HG03457 (cell line): Measurements from ENCODE around the gene EXOC2.

Source experiments
- ATAC-seq: cut with Tn5 transposase; IDR thresholded peaks from one replicate; pipeline ENCODE4 v1.9.1; 2021; ENCODE audit warnings: moderate number of reproducible peaks; ENCODE audit not compliant: unreplicated experiment

Gene EXOC2

GRCh38 chr6:474453-475185, 218.3 kb downstream of the EXOC2 start:
- no peak for ATAC-seq

GRCh38 chr6:473768-474452, 219.0 kb downstream of the EXOC2 start:
- ATAC-seq: no peak

GRCh38 chr6:473356-473755, 219.6 kb downstream of the EXOC2 start:
- no peak for ATAC-seq

GRCh38 chr6:470901-471448, 222.0 kb downstream of the EXOC2 start:
- no peak for ATAC-seq

- no peak for ATAC-seq
Observed at GRCh38 chr6:470051-470900, 222.7 kb downstream of the EXOC2 start.

- ATAC-seq: no peak
Observed at GRCh38 chr6:467671-468082, 225.3 kb downstream of the EXOC2 start.

- no peak for ATAC-seq
Observed at GRCh38 chr6:467111-467510, 225.8 kb downstream of the EXOC2 start.

GRCh38 chr6:466564-466963, 226.4 kb downstream of the EXOC2 start:
- ATAC-seq: no peak

- ATAC-seq: no peak
Observed at GRCh38 chr6:465531-466348, 227.2 kb downstream of the EXOC2 start.

- no peak for ATAC-seq
Observed at GRCh38 chr6:456887-457286, 236.1 kb downstream of the EXOC2 start.

- no peak for ATAC-seq
Observed at GRCh38 chr6:456358-456867, 236.5 kb downstream of the EXOC2 start.

- ATAC-seq: no peak
Observed at GRCh38 chr6:455835-456234, 237.1 kb downstream of the EXOC2 start.

GRCh38 chr6:455006-455585, 237.8 kb downstream of the EXOC2 start:
- no peak for ATAC-seq

- no peak for ATAC-seq
Observed at GRCh38 chr6:454148-454991, 238.6 kb downstream of the EXOC2 start.

GRCh38 chr6:453152-453551, 239.8 kb downstream of the EXOC2 start:
- ATAC-seq: no peak

GRCh38 chr6:452301-453067, 240.5 kb downstream of the EXOC2 start:
- no peak for ATAC-seq

GRCh38 chr6:451847-452246, 241.1 kb downstream of the EXOC2 start:
- ATAC-seq: no peak

- ATAC-seq: no peak
Observed at GRCh38 chr6:451336-451735, 241.6 kb downstream of the EXOC2 start.
